Heart right ventricle (tissue), 16 donors: ENCODE results near the gene ERCC8. TPM values are rescaled to one million over a fixed set of nuclear protein-coding genes. Genes with fewer than 3 reads are reported as not detected.

ENCODE experiments used
- ATAC-seq, 8 donors: fragments of 200-7000 bp; cut with Tn5 transposase; one replicate each; pipeline ENCODE4 v1.9.1; 2020; ENCODE audit warnings: mild to moderate bottlenecking in 8 of 8, moderate library complexity in 8 of 8, moderate number of reproducible peaks in 1 of 8
- DNase-seq, 2 donors: peaks; one replicate each; pipeline ENCODE4 v3.0.0-alpha.2; 2020
- H3K27ac ChIP-seq, 10 donors: fragments of 200-600 bp; sonication (generic) in 2 of 10; one replicate each; pipeline versions ENCODE4 v1.5.0 to v1.8.0; 2020 to 2022; ENCODE audit warnings: mild to moderate bottlenecking in 3 of 10
- H3K27me3 ChIP-seq, 7 donors: fragments of 200-600 bp; one replicate each; pipeline ENCODE4 v1.8.0; 2021 to 2022; ENCODE audit warnings: mild to moderate bottlenecking in 2 of 7
- H3K36me3 ChIP-seq, 9 donors: fragments of 200-600 bp; sonication (generic) in 1 of 9; one replicate each; pipeline versions ENCODE4 v1.5.0 to v1.8.0; 2020 to 2022; ENCODE audit warnings: mild to moderate bottlenecking in 2 of 9
- H3K4me1 ChIP-seq, 9 donors: fragments of 200-600 bp; sonication (generic) in 1 of 9; one replicate each; pipeline versions ENCODE4 v1.5.0 to v1.8.0; 2020 to 2022; ENCODE audit warnings: mild to moderate bottlenecking in 4 of 9
- H3K4me3 ChIP-seq, 10 donors: fragments of 200-600 bp; sonication (generic) in 2 of 10; one replicate each; pipeline versions ENCODE4 v1.5.0 to v1.8.0; 2020 to 2022; ENCODE audit warnings: mild to moderate bottlenecking in 7 of 10, moderate library complexity in 2 of 10
- H3K9me3 ChIP-seq, 11 donors: fragments of 200-600 bp in 10 of 11; sonication (generic) in 2 of 11; one replicate each; pipeline versions ENCODE4 v1.5.0 to v1.8.0; 2013 to 2022; ENCODE audit warnings: mild to moderate bottlenecking in 2 of 11, control low read depth in 1 of 11, moderate library complexity in 1 of 11
- CTCF ChIP-seq, 9 donors: fragments of 200-600 bp; sonication (generic) in 2 of 9; IDR thresholded peaks; one replicate each; pipeline versions ENCODE4 v1.5.0 to v1.8.0; 2021 to 2022; ENCODE audit warnings: antibody characterized with exemption in 9 of 9, mild to moderate bottlenecking in 5 of 9, moderate library complexity in 1 of 9
- WGBS, 2 donors: extraction: QIAGEN DNeasy Blood & Tissue Kit; methylation state at CpG; one replicate each; pipeline ENCODE4 v1.1.7; 2013; ENCODE audit warnings: inconsistent platforms in 1 of 2; 5-methylcytosine and 5-hydroxymethylcytosine counted together
- intact Hi-C, 10 donors: fragments of 100-400 bp; cut with DNase I; formaldehyde crosslinking; loops; one replicate each; pipeline versions ENCODE4 v1.11.1 to v1.14.2; 2022
- polyA plus RNA-seq, 2 donors: library from polyadenylated mRNA; stranded (reverse); fragments of 200-250 nt; gene quantifications; one replicate each; pipeline ENCODE4 v1.2.3, GENCODE V29; 2013
- total RNA-seq, 10 donors: library from RNA; stranded (reverse); fragmentation: NEBNext Ultra II Directional in 3 of 10; extraction: Animal tissue kit (Norgen Biotek cat#: 25700) in 3 of 10; gene quantifications; one replicate each; pipeline versions ENCODE4 v1.2.1 to v1.2.4, GENCODE V29; 2021 to 2023
- donor health status: Arrhythmogenic right ventricular cardiomyopathy.
- donor health status: ischemic (EF 13 %, LVEDD 7.1; RV severe dilation, severe dysfunction).
- donor health status: healthy with polysubstance abuse.
- donor health status: DM: no; HTN: yes; CAD: no.
- donor health status: DM: no; HTN: no; CAD: no.
- donor health status: ischemic (EF 25% LVEDD 6.9; RV normal size, moderate dysfunction).
- donor health status: ischemic (EF 25% LVEDD 5.7; RV mildly dilated, moderate dysfunction).
- donor health status: healthy.
- donor health status: DM: yes; HTN: yes; CAD: no.
- donor health status: Ischemic cardiomyopathy.
- donor health status: ischemic (EF 35%, LVEDD 5.7; RV mildly dilated, moderate dysfunction).
- donor health status: nonischemic (EF 11% LVEDD 7.7; RV severe dilation, severe dysfunction).
- donor health status: DM: yes; HTN: yes; CAD: no.
- donor health status: PGD.
- donor health status: ischemic (EF 29% LVEDD 5.4; RV normal size, mild dysfunction).
- donor health status: nonischemic (EF 23%, LVEDD 6.1; RV moderate dilation, normal function).

The ERCC8 gene
- total and polyA plus RNA-seq, 12 donors: 4.1 to 8.3 (median 6.0) TPM

GRCh38 chr5:60887746-60888145, 57.1 kb downstream of the ERCC8 start:
- Histone ChIP-seq H3K4me1 (no peaks in the 10 kb centered on the region), H3K27me3 (no peaks in the 10 kb centered on the region), H3K4me3 (no peak overlapping the region), H3K27ac (no peak overlapping the region), H3K9me3 (no peaks in the 10 kb centered on the region), H3K36me3 (peaks cover 0 to 65% (median 6%) of the 10 kb centered on the region in 9 donors)
- WGBS, 2 donors: 95 to 98% methylated on average over 2 of the region's 2 CpGs
- DNase-seq (no peak), ATAC-seq (no peak)
- intact Hi-C loops: no loop called here
- no peak for TF ChIP-seq CTCF (IDR thresholded peaks at IDR 0.05)

- Histone ChIP-seq H3K4me1 (no peaks in the 10 kb centered on the region), H3K9me3 (peaks cover 0 to 4% (median 0%) of the 10 kb centered on the region in 11 donors), H3K27ac (no peak overlapping the region), H3K36me3 (peaks cover 0 to 67% (median 6%) of the 10 kb centered on the region in 9 donors), H3K27me3 (no peaks in the 10 kb centered on the region), H3K4me3 (no peak overlapping the region)
- ATAC-seq (no peak), DNase-seq (no peak)
- intact Hi-C loops: no loop called here
- 94 to 97% methylated on average over 1 of the region's 1 CpG for WGBS, 2 donors
- no peak for TF ChIP-seq CTCF (IDR thresholded peaks at IDR 0.05)
These were observed 57.8 kb downstream of the ERCC8 start for GRCh38 chr5:60887096-60887495.

- no peak for DNase-seq
- intact Hi-C loops: no loop called here
- no peak for TF ChIP-seq CTCF (IDR thresholded peaks at IDR 0.05)
- no peaks in the 10 kb centered on the region for H3K4me1 ChIP-seq
- no peaks in the 10 kb centered on the region for H3K27me3 ChIP-seq
- ATAC-seq: no peak
- H3K36me3 ChIP-seq: peaks cover 0 to 76% (median 9%) of the 10 kb centered on the region in 9 donors
- 95 to 97% methylated on average over 5 of the region's 5 CpGs for WGBS, 2 donors
- no peak overlapping the region for H3K4me3 ChIP-seq
- no peak overlapping the region for H3K27ac ChIP-seq
- peaks cover 0 to 11% (median 0%) of the 10 kb centered on the region in 11 donors for H3K9me3 ChIP-seq
These were observed 58.7 kb downstream of the ERCC8 start for GRCh38 chr5:60886158-60886557.

- peak in 5 of 9 donors; percentile 10 to 42 (median 16) for TF ChIP-seq CTCF (IDR thresholded peaks at IDR 0.05)
- DNase-seq (no peak), ATAC-seq (no peak)
- Histone ChIP-seq H3K4me1 (no peaks in the 10 kb centered on the region), H3K27ac (no peak overlapping the region), H3K4me3 (no peak overlapping the region), H3K36me3 (peaks cover 0 to 61% (median 6%) of the 10 kb centered on the region in 9 donors), H3K9me3 (peaks cover 0 to 14% (median 0%) of the 10 kb centered on the region in 11 donors), H3K27me3 (no peaks in the 10 kb centered on the region)
- intact Hi-C loops: no loop called here
These were observed 61.6 kb downstream of the ERCC8 start for GRCh38 chr5:60883229-60883628.
